Measurements from ENCODE around the gene APOF. TPM values are rescaled to one million over a fixed set of nuclear protein-coding genes. Genes with fewer than 3 reads are reported as not detected.
"Not testable (repeated sequence)": the region's sequence is repeated elsewhere in the genome, so short reads cannot be mapped to it uniquely, and the experiment has no call there.

The APOF gene
- total and polyA plus RNA-seq, 10 of the 15 experiments (the other 5 are each of a cell fraction or from before 2014, with no cell fraction given): 0.04 to 0.19 (median 0.11) TPM; not detected in 5

DNA sequence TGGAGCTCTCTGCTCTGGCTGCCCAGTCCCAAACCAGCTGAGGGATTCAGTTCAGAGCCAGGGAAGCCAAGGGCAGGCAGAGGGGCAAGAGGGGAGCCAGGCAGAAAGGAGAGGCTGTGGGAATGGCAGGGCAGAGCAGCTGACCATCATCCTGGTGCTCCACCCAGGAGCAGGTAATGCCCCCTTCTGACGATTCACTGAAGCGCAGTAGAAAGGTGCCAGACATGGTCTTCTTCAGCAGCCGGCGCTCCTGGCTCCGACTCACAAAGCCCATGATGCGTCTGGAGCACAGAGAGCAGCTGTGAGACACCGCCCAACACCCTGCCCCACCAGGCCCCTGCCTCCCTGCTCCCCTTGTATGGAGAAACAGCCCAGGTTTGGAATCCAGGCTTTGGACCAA, 16.0 kb downstream of the APOF start:
- H3K4me2 ChIP-seq (ENCODE audit: control insufficient read depth, insufficient read depth): no peak overlapping the region
- no peaks in the 10 kb centered on the region for H4K20me1 ChIP-seq (ENCODE audit: control insufficient read depth, insufficient read depth)
- no peak overlapping the region for H2AFZ ChIP-seq (ENCODE audit: control insufficient read depth, low read depth, low read length)
- CTCF ChIA-PET: interaction anchor here (1.0 to 1.3 kb wide), 3 partner anchors 12 to 125 kb away, joined by 3 to 6 read pairs (median 3); partner anchors contain the start of genes CNPY2 and RNF41
- no peak overlapping the region for H3K27ac ChIP-seq (ENCODE audit: control insufficient read depth, insufficient read depth)
- POLR2A ChIA-PET: interaction anchor here (0.7 to 1.9 kb wide), 4 partner anchors 11 to 78 kb away, joined by 3 to 11 read pairs (median 4); no protein-coding TSS in a partner anchor
- no peak for FAIRE-seq
- 90% methylated on average over 7 of the region's 7 CpGs for WGBS (ENCODE audit: insufficient coverage, insufficient replicate concordance, low lambda C conversion rate, missing lambda C conversion rate)
- H3K4me3 ChIP-seq: no peak overlapping the region
- DNase-seq (ENCODE audit: low read depth, low spot score): no peak
- peaks cover 3% of the 10 kb centered on the region for H3K4me1 ChIP-seq (ENCODE audit: control insufficient read depth, insufficient read depth, low read length)
- H3K36me3 ChIP-seq (ENCODE audit: control insufficient read depth in 2 of 2, insufficient read depth in 2 of 2, low read length in 1 of 2): peaks cover 21 to 50% of the 10 kb centered on the region in 2 experiments
- H3K79me2 ChIP-seq (ENCODE audit: control insufficient read depth, insufficient read depth, low read length): no peaks in the 10 kb centered on the region
- intact Hi-C loops (cut with micrococcal nuclease; ENCODE audit: unreplicated experiment) (no loop called here), in situ Hi-C loops (cut with MboI) (no loop called here)
- no peaks in the 10 kb centered on the region for H3K9me3 ChIP-seq (replicated peaks; ENCODE audit: control insufficient read depth, insufficient read depth, low read length)
- H3K27me3 ChIP-seq (replicated peaks in 1 of 2; ENCODE audit: control insufficient read depth in 2 of 2, insufficient read depth in 2 of 2, low read length in 1 of 2): no peaks in the 10 kb centered on the region
- H3K9ac ChIP-seq (ENCODE audit: control insufficient read depth, insufficient read depth, low read length): no peak overlapping the region
- TF ChIP-seq SMAD1 (IDR thresholded peaks at IDR 0.05; ENCODE audit: low read depth, partially characterized antibody) (no peak), POLR2A (IDR thresholded peaks at IDR 0.05; ENCODE audit: low read depth, low read length) (0 out of 2 replicates have a peak, but pooled peaks have one; percentile 0), STAT3 (IDR thresholded peaks at IDR 0.05; ENCODE audit: low read depth, low read length) (no peak), CBX5 (IDR thresholded peaks at IDR 0.05; ENCODE audit: low read depth) (no peak), ZNF274 (IDR thresholded peaks at IDR 0.05; ENCODE audit: insufficient read depth, insufficient read length) (no peak), EP300 (IDR thresholded peaks at IDR 0.05; ENCODE audit: borderline replicate concordance in 1 of 2, control insufficient read depth in 1 of 2, low read depth in 2 of 2, low read length in 2 of 2) (no peak), MTA2 (IDR thresholded peaks at IDR 0.05; ENCODE audit: low read depth) (no peak), CTCF (IDR thresholded peaks at IDR 0.05 in 2 of 3, conservative IDR thresholded peaks at IDR 0.05 in 1 of 3; ENCODE audit: control insufficient read depth in 2 of 3, extremely low read depth in 1 of 3, insufficient read depth in 1 of 3, low read depth in 3 of 3, low read length in 3 of 3) (peak in 2 of 3 experiments; percentile 5 to 17; a peak in 1 of 6 replicates)
- BruUV-seq (replicated peaks): no TSS peak
- RAD21 ChIA-PET (ENCODE audit: unreplicated experiment): interaction anchor here (1.0 kb wide), 1 partner anchor 13 kb away, joined by 4 read pairs; the partner anchor contains the start of gene STAT2
- peak; percentile 40 for ATAC-seq
- SMC1A ChIA-PET (ENCODE audit: uncharacterized antibody, unreplicated experiment): interaction anchor here (1.5 kb wide), 1 partner anchor 10 kb away, joined by 5 read pairs; no protein-coding TSS in a partner anchor

GRCh38 chr12:56342290-56342689, 20.4 kb downstream of the APOF start:
- H4K20me1 ChIP-seq (ENCODE audit: control insufficient read depth, insufficient read depth); ATAC-seq; intact Hi-C loops (cut with micrococcal nuclease; ENCODE audit: unreplicated experiment); H2AFZ ChIP-seq (ENCODE audit: control insufficient read depth, low read depth, low read length); H3K27ac ChIP-seq (ENCODE audit: control insufficient read depth, insufficient read depth); H3K4me2 ChIP-seq (ENCODE audit: control insufficient read depth, insufficient read depth); H3K9me3 ChIP-seq (replicated peaks; ENCODE audit: control insufficient read depth, insufficient read depth, low read length); DNase-seq (ENCODE audit: low read depth, low spot score); H3K27me3 ChIP-seq (replicated peaks in 1 of 2; ENCODE audit: control insufficient read depth in 2 of 2, insufficient read depth in 2 of 2, low read length in 1 of 2); H3K79me2 ChIP-seq (ENCODE audit: control insufficient read depth, insufficient read depth, low read length); in situ Hi-C loops (cut with MboI); H3K4me3 ChIP-seq; BruUV-seq (replicated peaks); FAIRE-seq; RAD21 ChIA-PET (ENCODE audit: unreplicated experiment); H3K9ac ChIP-seq (ENCODE audit: control insufficient read depth, insufficient read depth, low read length): not testable (repeated sequence)
- H3K4me1 ChIP-seq (ENCODE audit: control insufficient read depth, insufficient read depth, low read length): peaks cover 14% of the 10 kb centered on the region
- WGBS (ENCODE audit: insufficient coverage, insufficient replicate concordance, low lambda C conversion rate, missing lambda C conversion rate): 96% methylated on average over 2 of the region's 2 CpGs
- H3K36me3 ChIP-seq (ENCODE audit: control insufficient read depth in 2 of 2, insufficient read depth in 2 of 2, low read length in 1 of 2): peaks cover 7 to 30% of the 10 kb centered on the region in 2 experiments; a peak in 3 of 4 replicates
- ChIA-PET POLR2A (interaction anchor here (0.6 to 11.4 kb wide), 2 partner anchors 18 to 568 kb away, joined by 4 to 140 read pairs; partner anchors contain the start of genes APOF and STAT2), SMC1A (ENCODE audit: uncharacterized antibody, unreplicated experiment) (interaction anchor here (0.6 to 2.3 kb wide), 5 partner anchors 16 to 706 kb away, joined by 3 to 12 read pairs (median 3); no protein-coding TSS in a partner anchor), CTCF (interaction anchor here (0.7 to 1.8 kb wide), 2 partner anchors 16 to 356 kb away, joined by 4 to 5 read pairs; no protein-coding TSS in a partner anchor)
